HuH-7.5 (cell line): ENCODE data around the gene MPI.

Experiments used
- DNase-seq: peaks from one replicate; pipeline ENCODE4 v3.0.0; 2011; ENCODE audit warnings: low spot score

MPI gene

GRCh38 chr15:74937590-74938371 lies 47.9 kb downstream of the MPI start, which contains the start of gene COX5A:
TSS of gene COX5A (minus strand) at chr15:74938073. CDS start at chr15:74938014, 59 bp downstream.
- DNase-seq: peak; percentile 79

GRCh38 chr15:74950078-74950908 lies 60.5 kb downstream of the MPI start:
- DNase-seq: peak; percentile 79

GRCh38 chr15:74951006-74951405 lies 61.2 kb downstream of the MPI start:
- no peak for DNase-seq
